ENCODE data around the gene DCX. TPM values are rescaled to one million over a fixed set of nuclear protein-coding genes. Genes with fewer than 3 reads are reported as not detected.

Gene DCX
- total and polyA plus RNA-seq, 2 of the 4 experiments (the other 2 are of a cell fraction) = not detected

GRCh38 chrX:111443946-111444345 is 32.0 kb upstream of the DCX start:
- Histone ChIP-seq H2AFZ (replicated peaks; ENCODE audit: low read length, poor library complexity) (no peak overlapping the region), H2BK20ac (ENCODE audit: low read depth, low read length) (no peak overlapping the region), H3K18ac (ENCODE audit: low read depth, low read length) (no peak overlapping the region), H4K20me1 (ENCODE audit: insufficient read depth, low read length) (no peaks in the 10 kb centered on the region), H3K56ac (ENCODE audit: extremely low read depth, insufficient read depth, low read length) (no peak overlapping the region), H3K36me3 (ENCODE audit: control insufficient read depth, insufficient read depth, low read length) (no peaks in the 10 kb centered on the region), H3K9me1 (ENCODE audit: insufficient read depth, low read length) (no peaks in the 10 kb centered on the region), H3K14ac (replicated peaks; ENCODE audit: low read depth, low read length) (no peak overlapping the region), H2BK5ac (ENCODE audit: low read depth, low read length, poor library complexity, severe bottlenecking) (no peak overlapping the region), H3K27me3 (ENCODE audit: control insufficient read depth, insufficient read depth, low read length) (peaks cover 2% of the 10 kb centered on the region; the same call in 1 of the 2 replicates), H3K23ac (ENCODE audit: low read depth, low read length) (no peak overlapping the region), H2AK9ac (replicated peaks; ENCODE audit: low read depth, low read length, poor library complexity) (no peak overlapping the region), H3K9me3 (ENCODE audit: control insufficient read depth, insufficient read depth, low read length) (no peaks in the 10 kb centered on the region), H4K91ac (ENCODE audit: insufficient read depth, low read depth, low read length) (no peak overlapping the region), H3K27ac (ENCODE audit: insufficient read depth, low read length) (no peak overlapping the region), H3K4ac (ENCODE audit: low read depth, low read length) (no peak overlapping the region), H3K4me3 (ENCODE audit: insufficient read depth, low read depth, low read length) (no peak overlapping the region), H3K79me1 (ENCODE audit: low read depth in 1 of 2, low read length in 2 of 2) (no peaks in the 10 kb centered on the region), H2AK5ac (ENCODE audit: low read depth, low read length) (no peak overlapping the region), H3K9ac (ENCODE audit: low read depth, low read length) (no peak overlapping the region), H4K8ac (ENCODE audit: low read depth in 2 of 2, low read length in 2 of 2) (no peak overlapping the region), H2BK120ac (ENCODE audit: low read depth, low read length) (no peak overlapping the region), H3K4me1 (ENCODE audit: control insufficient read depth, insufficient read depth, low read length) (no peaks in the 10 kb centered on the region), H2BK15ac (ENCODE audit: low read depth, low read length) (no peak overlapping the region), H4K5ac (ENCODE audit: low read depth, low read length) (no peak overlapping the region), H3K4me2 (ENCODE audit: low read depth, low read length) (no peak overlapping the region)
- intact Hi-C loops (cut with micrococcal nuclease) = no loop called here
- no CpG with 5 or more reads among the region's 1 CpG for WGBS, 2 experiments (ENCODE audit: extremely low coverage in 2 of 2, insufficient read length in 1 of 2)
- in situ Hi-C loops (cut with MboI; ENCODE audit: low sequenced_read_pairs) = no loop called here
- CTCF ChIA-PET = interaction anchor here (1.2 kb wide), 1 partner anchor 40 kb away, joined by 3 read pairs; no protein-coding TSS in a partner anchor
- no TSS peak for BruUV-seq (replicated peaks)
- no peak for ATAC-seq (ENCODE audit: low read depth)
- TF ChIP-seq FOS (IDR thresholded peaks at IDR 0.05; ENCODE audit: low read depth, low read length) (no peak), MXI1 (IDR thresholded peaks at IDR 0.05; ENCODE audit: borderline replicate concordance, low read depth, low read length) (no peak), ELK1 (IDR thresholded peaks at IDR 0.05; ENCODE audit: borderline replicate concordance, low read depth, low read length) (no peak), RFX5 (IDR thresholded peaks at IDR 0.05; ENCODE audit: low read depth, low read length) (no peak), CHD1 (IDR thresholded peaks at IDR 0.05; ENCODE audit: low read depth, low read length) (no peak), CEBPB (IDR thresholded peaks at IDR 0.05; ENCODE audit: low read depth, low read length) (no peak), RAD21 (IDR thresholded peaks at IDR 0.05; ENCODE audit: low read length) (no peak), MAZ (IDR thresholded peaks at IDR 0.05; ENCODE audit: borderline replicate concordance, low read depth, low read length) (no peak), USF2 (IDR thresholded peaks at IDR 0.05; ENCODE audit: low read depth, low read length) (no peak), RCOR1 (IDR thresholded peaks at IDR 0.05; ENCODE audit: insufficient replicate concordance, low read length) (no peak), BHLHE40 (IDR thresholded peaks at IDR 0.05; ENCODE audit: low read depth, low read length) (no peak), MAFK (IDR thresholded peaks at IDR 0.05; ENCODE audit: low read depth, low read length) (no peak), SMC3 (IDR thresholded peaks at IDR 0.05; ENCODE audit: low read depth, low read length) (no peak), CTCF (conservative IDR thresholded peaks at IDR 0.05; ENCODE audit: low read depth, low read length) (no peak), POLR2A (IDR thresholded peaks at IDR 0.05; ENCODE audit: low read depth, low read length) (no peak), NFE2L2 (IDR thresholded peaks at IDR 0.05; ENCODE audit: low read depth, low read length) (no peak)
- POLR2A ChIA-PET (ENCODE audit: unreplicated experiment) = no interaction called here
- no peak for DNase-seq
- dilution Hi-C loops (cut with HindIII; ENCODE audit: low sequenced_read_pairs, unreplicated experiment) = no loop called here

Data from IMR-90 (cell line).